ENCODE measurements around the gene MRPS14.

MRPS14 gene

DNA sequence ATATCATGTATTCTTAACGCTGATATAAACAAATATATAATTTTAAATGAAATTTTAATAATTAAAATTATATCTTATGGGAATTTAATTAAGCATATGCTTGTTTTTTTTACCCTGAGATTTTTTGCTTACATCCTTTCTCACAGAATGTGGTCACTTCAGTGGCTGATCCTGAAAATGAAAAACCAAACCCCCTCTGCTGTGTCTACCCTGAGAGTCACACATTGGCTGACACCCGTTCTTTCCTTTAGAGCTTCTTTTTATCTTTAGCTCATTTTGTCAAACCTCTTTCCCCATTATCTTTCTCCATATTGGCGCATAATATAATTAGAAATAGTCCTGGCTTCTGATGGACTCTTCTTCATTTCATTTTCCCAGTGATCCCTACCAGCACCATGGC is 34.2 kb downstream of the MRPS14 start:
- H3K4me3 ChIP-seq (ENCODE audit: low read depth, low read length): peak overlapping the region; percentile 14; the same call in 1 of the 2 replicates
- TF ChIP-seq, protein P1, sequence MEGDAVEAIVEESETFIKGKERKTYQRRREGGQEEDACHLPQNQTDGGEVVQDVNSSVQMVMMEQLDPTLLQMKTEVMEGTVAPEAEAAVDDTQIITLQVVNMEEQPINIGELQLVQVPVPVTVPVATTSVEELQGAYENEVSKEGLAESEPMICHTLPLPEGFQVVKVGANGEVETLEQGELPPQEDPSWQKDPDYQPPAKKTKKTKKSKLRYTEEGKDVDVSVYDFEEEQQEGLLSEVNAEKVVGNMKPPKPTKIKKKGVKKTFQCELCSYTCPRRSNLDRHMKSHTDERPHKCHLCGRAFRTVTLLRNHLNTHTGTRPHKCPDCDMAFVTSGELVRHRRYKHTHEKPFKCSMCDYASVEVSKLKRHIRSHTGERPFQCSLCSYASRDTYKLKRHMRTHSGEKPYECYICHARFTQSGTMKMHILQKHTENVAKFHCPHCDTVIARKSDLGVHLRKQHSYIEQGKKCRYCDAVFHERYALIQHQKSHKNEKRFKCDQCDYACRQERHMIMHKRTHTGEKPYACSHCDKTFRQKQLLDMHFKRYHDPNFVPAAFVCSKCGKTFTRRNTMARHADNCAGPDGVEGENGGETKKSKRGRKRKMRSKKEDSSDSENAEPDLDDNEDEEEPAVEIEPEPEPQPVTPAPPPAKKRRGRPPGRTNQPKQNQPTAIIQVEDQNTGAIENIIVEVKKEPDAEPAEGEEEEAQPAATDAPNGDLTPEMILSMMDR (IDR thresholded peaks at IDR 0.05; ENCODE audit: insufficient read depth, low read depth, low read length, missing control alignments): no peak
- peak; percentile 62 for DNase-seq (ENCODE audit: low read depth)

DNA sequence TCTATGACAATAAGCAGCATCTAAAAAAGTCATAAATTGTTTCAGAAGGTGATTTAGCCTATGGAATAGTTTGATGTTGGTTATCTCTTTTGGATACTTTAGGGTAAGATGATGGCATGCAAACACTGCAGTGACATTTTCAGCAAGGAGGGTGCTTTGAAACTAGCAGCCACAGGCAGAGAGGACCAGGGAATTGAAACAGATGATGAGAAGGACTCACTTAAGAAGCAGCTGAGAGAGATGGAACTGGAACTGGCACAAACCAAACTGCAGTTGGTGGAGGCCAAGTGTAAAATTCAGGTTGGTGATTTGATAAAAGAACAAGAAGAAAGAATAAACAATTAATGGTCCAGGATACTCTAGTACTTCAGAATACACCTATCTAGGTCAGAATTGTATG is 34.7 kb downstream of the MRPS14 start:
- peak; percentile 59 for DNase-seq (ENCODE audit: low read depth)

DNA sequence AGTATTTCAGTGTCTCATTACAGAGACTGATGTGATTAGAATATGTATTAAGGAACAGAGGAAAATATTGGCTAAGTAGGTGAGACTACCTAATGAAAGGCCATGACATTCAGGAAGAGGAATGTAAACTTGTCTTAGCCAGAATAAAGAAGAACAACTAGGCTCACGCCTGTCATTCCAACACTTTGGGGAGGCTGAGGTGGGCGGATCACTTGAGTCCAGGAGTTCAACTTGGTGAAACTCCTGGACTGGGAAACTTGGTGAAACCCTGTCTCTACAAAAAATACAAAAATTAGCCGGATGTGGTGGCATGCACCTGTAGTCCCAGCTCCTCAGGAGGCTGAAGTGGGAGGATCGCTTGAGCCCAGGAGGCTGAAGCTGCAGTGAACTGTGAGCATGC is 38.3 kb downstream of the MRPS14 start:
- no peak for DNase-seq (ENCODE audit: low read depth)
- H3K4me3 ChIP-seq (ENCODE audit: low read depth, low read length): no peak overlapping the region
- TF ChIP-seq, protein P1 (IDR thresholded peaks at IDR 0.05; ENCODE audit: insufficient read depth, low read depth, low read length, missing control alignments): no peak

More for the DNA sequence above, 34.7 kb downstream of the MRPS14 start:
- TF ChIP-seq, protein P1 (IDR thresholded peaks at IDR 0.05; ENCODE audit: insufficient read depth, low read depth, low read length, missing control alignments): no peak
- no peak overlapping the region for H3K4me3 ChIP-seq (ENCODE audit: low read depth, low read length)

DNA sequence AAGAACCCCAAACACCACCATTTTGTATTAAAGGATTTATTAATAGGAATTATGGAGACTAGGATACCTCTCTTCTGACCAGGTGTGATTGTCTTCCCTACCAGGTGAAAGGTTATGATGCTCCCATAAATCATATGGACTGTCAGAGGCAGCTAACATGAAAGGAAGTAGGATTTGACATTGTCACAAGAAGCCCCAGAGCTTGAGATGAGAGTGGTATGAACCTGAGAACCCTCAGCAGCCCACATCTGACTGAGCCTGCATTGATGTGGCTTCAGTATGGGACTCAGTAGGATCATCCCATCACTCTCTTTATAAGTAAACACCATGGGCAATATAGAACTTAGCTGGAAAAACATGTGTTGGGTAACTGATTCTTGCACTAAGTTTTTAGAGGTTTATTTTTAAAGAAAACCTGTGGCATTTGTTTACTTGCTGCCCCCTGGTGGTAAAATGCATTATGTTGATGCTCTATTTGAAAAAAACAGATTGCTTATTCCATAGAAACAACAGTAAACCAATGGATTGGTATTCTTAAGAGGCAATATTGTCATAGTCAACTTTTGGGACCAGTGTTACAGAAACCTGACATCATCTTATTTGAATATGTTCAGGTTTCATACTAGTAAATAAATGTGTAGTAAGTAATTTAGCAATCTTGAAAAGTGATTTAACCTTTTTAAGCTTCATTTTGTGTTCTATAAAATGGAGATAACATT is 40.1 kb downstream of the MRPS14 start:
- no peak overlapping the region for H3K4me3 ChIP-seq (ENCODE audit: low read depth, low read length)
- TF ChIP-seq, protein P1 (IDR thresholded peaks at IDR 0.05; ENCODE audit: insufficient read depth, low read depth, low read length, missing control alignments): peak; percentile 33
- peak; percentile 61 for DNase-seq (ENCODE audit: low read depth)

DNA sequence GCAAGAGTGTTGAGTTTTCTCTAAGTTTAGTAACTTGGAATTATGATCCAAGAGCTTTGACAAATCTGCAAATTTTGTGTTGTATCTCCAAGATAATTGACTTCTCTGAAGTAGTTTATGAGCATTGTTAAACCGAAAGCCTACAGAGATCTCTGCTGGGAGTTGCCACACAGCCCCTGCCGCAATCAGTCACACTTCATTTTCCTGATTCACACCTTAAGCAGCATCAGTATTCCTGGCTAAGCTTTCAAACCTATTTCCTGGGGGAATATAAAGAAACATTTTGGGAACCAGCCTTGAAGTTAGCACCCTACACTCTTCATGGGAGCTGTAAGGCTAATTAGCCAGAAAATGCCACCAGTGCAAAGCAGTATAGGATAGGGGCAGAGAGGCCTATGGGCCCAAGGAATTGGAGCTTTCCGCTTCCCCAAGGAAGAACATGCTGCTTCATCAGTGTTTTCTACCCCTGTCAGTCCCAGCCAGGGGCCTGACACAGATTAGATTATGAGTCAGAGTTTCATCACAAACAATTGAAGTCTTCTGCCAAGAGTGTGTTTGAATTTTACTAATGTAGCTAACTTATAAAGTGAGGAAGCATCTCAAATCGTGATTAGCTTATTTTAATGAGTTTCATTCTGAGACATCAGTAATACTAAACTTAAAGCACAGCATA is 46.7 kb downstream of the MRPS14 start:
- no peak for DNase-seq (ENCODE audit: low read depth)
- TF ChIP-seq, protein P1 (IDR thresholded peaks at IDR 0.05; ENCODE audit: insufficient read depth, low read depth, low read length, missing control alignments): no peak

DNA sequence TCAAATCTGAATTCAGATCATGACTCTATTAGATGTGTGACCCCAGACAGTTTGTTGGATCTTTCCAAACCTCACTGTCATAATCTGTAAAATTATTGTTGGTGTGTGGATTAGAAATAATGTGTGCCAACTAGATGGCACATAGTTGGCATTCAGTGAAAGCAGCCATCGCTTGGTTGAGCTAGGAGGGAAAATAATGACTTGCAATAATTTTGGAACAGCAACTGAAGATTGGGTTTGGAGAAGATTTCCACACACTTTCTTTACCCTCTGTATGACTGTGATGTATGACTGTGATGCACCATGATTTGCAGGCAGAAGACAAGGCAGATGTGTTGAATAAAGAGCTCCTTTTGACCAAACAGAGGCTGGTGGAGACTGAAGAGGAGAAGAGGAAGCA is 47.5 kb downstream of the MRPS14 start:
- TF ChIP-seq, protein P1 (IDR thresholded peaks at IDR 0.05; ENCODE audit: insufficient read depth, low read depth, low read length, missing control alignments): no peak
- DNase-seq (ENCODE audit: low read depth): no peak
- H3K4me3 ChIP-seq (ENCODE audit: low read depth, low read length): no peak overlapping the region

More for the DNA sequence above, 46.7 kb downstream of the MRPS14 start:
- no peak overlapping the region for H3K4me3 ChIP-seq (ENCODE audit: low read depth, low read length)
